Endothelial cell (in vitro differentiated cells): Measurements from ENCODE around the gene HMG20B. TPM values are rescaled to one million over a fixed set of nuclear protein-coding genes. Genes with fewer than 3 reads are reported as not detected.

ENCODE experiments used
- DNase-seq: peaks from one replicate; pipeline ENCODE4 v3.0.0; 2021; ENCODE audit warnings: low spot score
- H3K27ac Mint-ChIP-seq: one replicate; pipeline ENCODE4 v1.8.0; 2021; ENCODE audit warnings: mixed read lengths, inconsistent platforms; ENCODE audit not compliant: unreplicated experiment
- H3K27me3 Mint-ChIP-seq: one replicate; pipeline ENCODE4 v1.8.0; 2021; ENCODE audit warnings: mild to moderate bottlenecking, moderate library complexity, mixed read lengths, inconsistent platforms; ENCODE audit not compliant: unreplicated experiment
- H3K36me3 Mint-ChIP-seq: one replicate; pipeline ENCODE4 v1.8.0; 2021; ENCODE audit warnings: mild to moderate bottlenecking, low read depth, mixed read lengths, inconsistent platforms; ENCODE audit not compliant: unreplicated experiment
- H3K4me1 Mint-ChIP-seq: one replicate; pipeline ENCODE4 v1.8.0; 2021; ENCODE audit warnings: mild to moderate bottlenecking, mixed read lengths, inconsistent platforms; ENCODE audit not compliant: unreplicated experiment
- H3K4me3 Mint-ChIP-seq: one replicate; pipeline ENCODE4 v1.8.0; 2021; ENCODE audit warnings: mild to moderate bottlenecking, mixed read lengths, inconsistent platforms; ENCODE audit not compliant: unreplicated experiment
- H3K9me3 Mint-ChIP-seq: one replicate; pipeline ENCODE4 v1.8.0; 2021; ENCODE audit warnings: mixed read lengths, inconsistent platforms; ENCODE audit not compliant: unreplicated experiment
- CTCF ChIP-seq: fragments of 200-600 bp; sonication (generic); IDR thresholded peaks from one replicate; pipeline ENCODE4 v1.5.0; 2021; ENCODE audit warnings: antibody characterized with exemption; ENCODE audit not compliant: unreplicated experiment
- total RNA-seq: library from RNA; stranded (reverse); fragmentation: NEBNext Ultra II Directional; extraction: Animal tissue kit (Norgen Biotek cat#: 25700); gene quantifications from one replicate; pipeline ENCODE4 v1.2.1, GENCODE V29; 2021; ENCODE audit not compliant: unreplicated experiment

Gene HMG20B
- total RNA-seq, 1 donor from 2014 or later = 77.2 TPM

GRCh38 chr19:3530389-3530788 lies 42.4 kb upstream of the HMG20B start:
- TF ChIP-seq CTCF = no peak
- no peak for DNase-seq
- Mint-ChIP-seq H3K36me3 (peaks cover 12% of the 10 kb centered on the region), H3K27me3 (peaks cover 11% of the 10 kb centered on the region), H3K4me1 (no peaks in the 10 kb centered on the region), H3K9me3 (no peaks in the 10 kb centered on the region), H3K27ac (no peak overlapping the region), H3K4me3 (no peak overlapping the region)

GRCh38 chr19:3531716-3532115 lies 41.0 kb upstream of the HMG20B start:
- peaks cover 13% of the 10 kb centered on the region for H3K27me3 Mint-ChIP-seq
- DNase-seq = no peak
- no peaks in the 10 kb centered on the region for H3K9me3 Mint-ChIP-seq
- no peak overlapping the region for H3K27ac Mint-ChIP-seq
- no peak overlapping the region for H3K4me3 Mint-ChIP-seq
- TF ChIP-seq CTCF = no peak
- peaks cover 15% of the 10 kb centered on the region for H3K36me3 Mint-ChIP-seq
- H3K4me1 Mint-ChIP-seq = no peaks in the 10 kb centered on the region

GRCh38 chr19:3532154-3532786 lies 40.5 kb upstream of the HMG20B start:
- no peak overlapping the region for H3K27ac Mint-ChIP-seq
- no peak for TF ChIP-seq CTCF
- H3K36me3 Mint-ChIP-seq = peaks cover 15% of the 10 kb centered on the region
- no peaks in the 10 kb centered on the region for H3K9me3 Mint-ChIP-seq
- no peak overlapping the region for H3K4me3 Mint-ChIP-seq
- peaks cover 10% of the 10 kb centered on the region for H3K27me3 Mint-ChIP-seq
- no peaks in the 10 kb centered on the region for H3K4me1 Mint-ChIP-seq
- no peak for DNase-seq

GRCh38 chr19:3533033-3533432 lies 39.7 kb upstream of the HMG20B start:
- no peak for DNase-seq
- peaks cover 11% of the 10 kb centered on the region for H3K27me3 Mint-ChIP-seq
- H3K36me3 Mint-ChIP-seq = peaks cover 15% of the 10 kb centered on the region
- H3K4me1 Mint-ChIP-seq = no peaks in the 10 kb centered on the region
- no peaks in the 10 kb centered on the region for H3K9me3 Mint-ChIP-seq
- no peak for TF ChIP-seq CTCF
- H3K27ac Mint-ChIP-seq = no peak overlapping the region
- no peak overlapping the region for H3K4me3 Mint-ChIP-seq

- H3K9me3 Mint-ChIP-seq = no peaks in the 10 kb centered on the region
These were observed 39.1 kb upstream of the HMG20B start for GRCh38 chr19:3533563-3534216.

More at GRCh38 chr19:3533563-3534216, 39.1 kb upstream of the HMG20B start:
- H3K36me3 Mint-ChIP-seq = peaks cover 15% of the 10 kb centered on the region
- peaks cover 14% of the 10 kb centered on the region for H3K27me3 Mint-ChIP-seq
- DNase-seq = no peak
- H3K4me3 Mint-ChIP-seq = peak overlapping the region; percentile 56
- no peak for TF ChIP-seq CTCF
- no peaks in the 10 kb centered on the region for H3K4me1 Mint-ChIP-seq
- no peak overlapping the region for H3K27ac Mint-ChIP-seq
